K562 (cell line): Measurements from ENCODE around the gene CCNT2. TPM values are rescaled to one million over a fixed set of nuclear protein-coding genes. Genes with fewer than 3 reads are reported as not detected.

Experiments used
- CTBP1 ChIP-seq: fragments of 450-650 bp; IDR thresholded peaks from 2 replicates; pipeline ENCODE4 v1.6.1; 2016; ENCODE audit warnings: borderline replicate concordance
- DDX20 ChIP-seq: fragments of 450-650 bp; IDR thresholded peaks from 2 replicates; pipeline ENCODE4 v1.6.1; 2016; ENCODE audit warnings: missing genetic modification characterization, low read depth, mild to moderate bottlenecking, missing compliant biosample characterization, moderate library complexity
- HMGN3 ChIP-seq: IDR thresholded peaks from 2 replicates; pipeline ENCODE4 v1.6.1; 2011; ENCODE audit warnings: borderline replicate concordance, low read depth, mild to moderate bottlenecking, mixed read lengths, low read length; ENCODE audit not compliant: insufficient read length; ENCODE audit errors: extremely low read depth
- MAFF ChIP-seq: IDR thresholded peaks from 2 replicates; pipeline ENCODE4 v1.6.1; 2012; ENCODE audit warnings: low read length, improper control_type of control experiment
- MAFK ChIP-seq: IDR thresholded peaks from 2 replicates; pipeline ENCODE4 v1.6.1; 2011; ENCODE audit warnings: low read length, improper control_type of control experiment
- MTA2 ChIP-seq: fragments of 450-650 bp; IDR thresholded peaks from 2 replicates; pipeline ENCODE4 v1.6.1; 2016; ENCODE audit warnings: low read depth
- MYBL2 ChIP-seq, 2 experiments: fragments of 450-650 bp in 1 of 2; sonication (generic) in 1 of 2; formaldehyde crosslinking in 1 of 2; IDR thresholded peaks; 2 replicates each; pipeline versions ENCODE4 v1.6.1 to v1.8.1; 2017 to 2022; ENCODE audit warnings: borderline replicate concordance in 1 of 2, inconsistent platforms in 1 of 2, low read depth in 1 of 2, mild to moderate bottlenecking in 1 of 2, missing genetic modification reagents in 1 of 2, moderate library complexity in 1 of 2
- NFE2 ChIP-seq: IDR thresholded peaks from 2 replicates; pipeline ENCODE4 v1.6.1; 2014; ENCODE audit warnings: antibody characterized with exemption, low read depth
- NR2F6 ChIP-seq: fragments of 450-650 bp; formaldehyde crosslinking; IDR thresholded peaks from 2 replicates; pipeline ENCODE4 v1.4.0; 2020; ENCODE audit warnings: mild to moderate bottlenecking
- PATZ1 ChIP-seq: fragments of 250-450 bp; sonication (Bioruptor Pico); IDR thresholded peaks from 2 replicates; pipeline ENCODE4 v1.5.0; 2020; ENCODE audit warnings: mild to moderate bottlenecking, borderline replicate concordance
- PCBP2 ChIP-seq: fragments of 200-400 bp; formaldehyde crosslinking; IDR thresholded peaks from 2 replicates; pipeline ENCODE4 v1.6.1; 2018; ENCODE audit warnings: low read length, low read depth, mild to moderate bottlenecking, moderate library complexity; ENCODE audit not compliant: poor library complexity, severe bottlenecking
- PRMT5 ChIP-seq: sonication (generic); formaldehyde crosslinking; IDR thresholded peaks from 2 replicates; pipeline ENCODE4 v1.5.0; 2020; ENCODE audit warnings: missing genetic modification reagents
- RBFOX2 ChIP-seq: fragments of 200-400 bp; formaldehyde crosslinking; IDR thresholded peaks from 2 replicates; pipeline ENCODE4 v1.6.1; 2017; ENCODE audit warnings: low read depth, mild to moderate bottlenecking, low read length, moderate library complexity
- RBM14 ChIP-seq: fragments of 200-400 bp; formaldehyde crosslinking; IDR thresholded peaks from 2 replicates; pipeline ENCODE4 v1.6.1; 2018; ENCODE audit warnings: low read depth, mild to moderate bottlenecking, low read length, moderate library complexity, borderline replicate concordance; ENCODE audit not compliant: insufficient read depth
- RHOXF2B ChIP-seq: fragments of 250-450 bp; sonication (Bioruptor Pico); conservative IDR thresholded peaks from 2 replicates; pipeline ENCODE4 v1.5.1; 2021
- TCFL5 ChIP-seq: fragments of 250-450 bp; sonication (Bioruptor Pico); conservative IDR thresholded peaks from 2 replicates; pipeline ENCODE4 v1.6.1; 2021; ENCODE audit warnings: mild to moderate bottlenecking, moderate library complexity, matching md5 sums
- WHSC1 ChIP-seq: IDR thresholded peaks from one replicate; pipeline ENCODE4 v1.6.1; 2012; ENCODE audit warnings: low read length, control low read depth, inconsistent platforms
- ZFX ChIP-seq: sonication (generic); formaldehyde crosslinking; IDR thresholded peaks from 2 replicates; pipeline ENCODE4 v1.8.0; 2022; ENCODE audit warnings: mild to moderate bottlenecking, missing genetic modification reagents, moderate library complexity
- ZNF12 ChIP-seq: sonication (generic); formaldehyde crosslinking; IDR thresholded peaks from 2 replicates; pipeline ENCODE4 v1.4.0; 2020; ENCODE audit warnings: mild to moderate bottlenecking, missing genetic modification reagents
- ZNF232 ChIP-seq: sonication (generic); formaldehyde crosslinking; IDR thresholded peaks from 2 replicates; pipeline ENCODE4 v1.8.0; 2022; ENCODE audit warnings: mild to moderate bottlenecking, missing genetic modification reagents
- ZNF444 ChIP-seq: fragments of 250-450 bp; sonication (Bioruptor Pico); IDR thresholded peaks from 2 replicates; pipeline ENCODE4 v1.4.0; 2020; ENCODE audit warnings: mild to moderate bottlenecking, moderate library complexity
- polyA plus RNA-seq, 8 experiments: library from polyadenylated mRNA; depleted of rRNA in 4 of 8; stranded (reverse) in 5 of 8; unstranded in 3 of 8; fragments of >200 nt; fragmentation: Nextera tagmentation in 2 of 8; fragmentation: Illumina TruSeq in 1 of 8; extraction: Ambion mirVana in 2 of 8; extraction: Trizol in 1 of 8; gene quantifications; 2 replicates each; pipeline versions ENCODE4 v1.2.1 to v1.2.3, GENCODE V29; 2011 to 2014; ENCODE audit warnings: inconsistent platforms in 1 of 8, missing spikeins in 1 of 8
- total RNA-seq, 7 experiments: library from RNA; depleted of rRNA in 6 of 7; stranded (reverse); fragments of >200 nt in 6 of 7; fragmentation: Illumina TruSeq in 2 of 7; extraction: Trizol in 2 of 7; gene quantifications; 2 replicates each; pipeline versions ENCODE4 v1.2.1 to v1.2.3, GENCODE V29; 2011 to 2021; ENCODE audit warnings: low replicate concordance in 1 of 7
- TF ChIP-seq, protein P1 (sequence below): fragments of 250-450 bp; sonication (Bioruptor Pico); IDR thresholded peaks from 2 replicates; pipeline ENCODE4 v1.9.0; 2021; ENCODE audit warnings: mild to moderate bottlenecking
- TF ChIP-seq, protein P2 (sequence below), 2 experiments: fragments of 250-450 bp in 1 of 2; fragments of 450-650 bp in 1 of 2; sonication (Bioruptor Pico) in 1 of 2; IDR thresholded peaks; 2 replicates each; pipeline versions ENCODE4 v1.6.1 to v1.8.0; 2016 to 2021; ENCODE audit warnings: mild to moderate bottlenecking in 2 of 2, moderate library complexity in 2 of 2, missing compliant biosample characterization in 1 of 2, missing genetic modification characterization in 1 of 2
- TF ChIP-seq, protein P3 (sequence below): fragments of 200-800 bp; sonication (Bioruptor generic); IDR thresholded peaks from 2 replicates; pipeline ENCODE4 v1.6.1; 2017; ENCODE audit warnings: missing genetic modification characterization, missing compliant biosample characterization

CCNT2 gene
- total and polyA plus RNA-seq, 9 of the 15 experiments (the other 6 are each of a cell fraction or from before 2014, with no cell fraction given), result 12.6 to 30.0 (median 22.7) TPM

GRCh38 chr2:134918526-134919340 lies at the start of gene CCNT2 (continued):
- TF ChIP-seq, protein P1, sequence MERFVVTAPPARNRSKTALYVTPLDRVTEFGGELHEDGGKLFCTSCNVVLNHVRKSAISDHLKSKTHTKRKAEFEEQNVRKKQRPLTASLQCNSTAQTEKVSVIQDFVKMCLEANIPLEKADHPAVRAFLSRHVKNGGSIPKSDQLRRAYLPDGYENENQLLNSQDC (CRISPR knock-in tag), result no peak
- no peak for TF ChIP-seq HMGN3
- TF ChIP-seq WHSC1, result no peak
- no peak for TF ChIP-seq MAFF
- TF ChIP-seq MAFK, result no peak
- TF ChIP-seq TCFL5, result no peak
- no peak for TF ChIP-seq ZNF232
- TF ChIP-seq PRMT5 (CRISPR knock-in tag), result no peak
- 0 out of 2 replicates have a peak, but pooled peaks have one; percentile 4 for TF ChIP-seq MTA2
- no peak; the same call in 1 of the 2 replicates for TF ChIP-seq ZNF12 (CRISPR knock-in tag)
- TF ChIP-seq MYBL2 (IDR thresholded peaks at IDR 0.05; ENCODE audit: low read depth), result no peak
- no peak for TF ChIP-seq MYBL2 (CRISPR knock-in tag; IDR thresholded peaks at IDR 0.05; ENCODE audit: borderline replicate concordance)
- no peak for TF ChIP-seq PCBP2
- TF ChIP-seq CTBP1, result no peak
- 0 out of 2 replicates have a peak, but pooled peaks have one; percentile 5 for TF ChIP-seq NFE2
- TF ChIP-seq PATZ1 (CRISPR knock-in tag), result no peak
- TF ChIP-seq NR2F6, result no peak
- no peak for TF ChIP-seq DDX20
- peak; percentile 88 for TF ChIP-seq RBFOX2
- TF ChIP-seq, protein P2, sequence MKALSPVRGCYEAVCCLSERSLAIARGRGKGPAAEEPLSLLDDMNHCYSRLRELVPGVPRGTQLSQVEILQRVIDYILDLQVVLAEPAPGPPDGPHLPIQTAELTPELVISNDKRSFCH (CRISPR knock-in tag; IDR thresholded peaks at IDR 0.05), result no peak
- TF ChIP-seq, protein P2 (tag; IDR thresholded peaks at IDR 0.05), result no peak; the same call in 1 of the 2 replicates
- TF ChIP-seq ZNF444, result no peak
- no peak for TF ChIP-seq RHOXF2B
- peak; percentile 88 for TF ChIP-seq ZFX
- TF ChIP-seq, protein P3, sequence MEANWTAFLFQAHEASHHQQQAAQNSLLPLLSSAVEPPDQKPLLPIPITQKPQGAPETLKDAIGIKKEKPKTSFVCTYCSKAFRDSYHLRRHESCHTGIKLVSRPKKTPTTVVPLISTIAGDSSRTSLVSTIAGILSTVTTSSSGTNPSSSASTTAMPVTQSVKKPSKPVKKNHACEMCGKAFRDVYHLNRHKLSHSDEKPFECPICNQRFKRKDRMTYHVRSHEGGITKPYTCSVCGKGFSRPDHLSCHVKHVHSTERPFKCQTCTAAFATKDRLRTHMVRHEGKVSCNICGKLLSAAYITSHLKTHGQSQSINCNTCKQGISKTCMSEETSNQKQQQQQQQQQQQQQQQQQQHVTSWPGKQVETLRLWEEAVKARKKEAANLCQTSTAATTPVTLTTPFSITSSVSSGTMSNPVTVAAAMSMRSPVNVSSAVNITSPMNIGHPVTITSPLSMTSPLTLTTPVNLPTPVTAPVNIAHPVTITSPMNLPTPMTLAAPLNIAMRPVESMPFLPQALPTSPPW (CRISPR knock-in tag), result peak; percentile 95
- no peak for TF ChIP-seq RBM14
